ENCODE results near the gene TOMM5. TPM values are rescaled to one million over a fixed set of nuclear protein-coding genes. Genes with fewer than 3 reads are reported as not detected.

Gene TOMM5
- total RNA-seq, result 10 to 100 TPM; 50.4 to 79.1 (median 67.1) TPM

DNA sequence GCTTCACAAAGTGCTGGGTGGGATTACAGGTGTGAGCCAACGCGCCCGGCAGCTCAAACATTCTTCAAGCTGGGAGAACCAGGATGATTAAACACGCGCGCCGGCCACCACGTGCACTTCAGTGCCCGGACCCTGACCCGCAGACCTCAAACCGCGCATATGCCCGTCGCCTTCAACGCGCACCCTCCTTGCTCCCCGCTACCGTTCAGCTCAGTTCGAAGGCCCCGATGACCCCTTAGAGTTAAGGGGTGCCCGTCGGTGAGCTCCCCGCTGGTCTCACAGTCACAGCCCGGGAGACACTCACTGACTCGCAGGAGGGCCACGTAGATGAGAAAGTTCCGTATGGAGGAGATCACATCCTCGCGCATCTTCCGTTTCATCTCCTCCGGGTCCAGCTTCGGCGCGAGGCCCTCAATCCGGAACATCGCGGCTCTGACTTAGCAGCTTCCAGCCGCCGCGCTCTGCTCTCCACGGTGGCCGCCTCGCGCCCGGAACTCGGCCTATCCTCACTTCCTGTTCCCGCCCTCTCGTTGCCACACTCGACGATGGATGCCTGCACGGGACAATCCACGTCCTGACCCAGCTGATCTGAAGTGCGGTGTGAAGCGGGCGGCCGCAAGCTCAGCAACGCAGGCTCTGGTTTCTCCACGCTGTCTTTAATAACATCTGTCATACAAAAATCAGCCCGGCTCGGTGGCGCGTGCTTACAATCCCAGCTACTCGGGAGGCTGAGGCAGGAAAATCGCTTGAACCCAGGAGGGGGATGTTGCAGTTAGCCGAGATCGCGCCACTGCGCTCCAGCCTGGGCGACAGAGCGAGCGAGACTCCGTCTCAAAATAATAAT is at the start of gene TOMM5:
Gene TOMM5 (minus strand): TSS at position 490 of the 844 bp plus-strand sequence. CDS start 65 bp downstream, at position 425.
- DNase-seq (ENCODE audit: low spot score in 2 of 2), result peak; percentile 92 to 98
- WGBS, 2 donors, result 1% methylated on average over 63 to 72 of the region's 72 CpGs
- H3K4me3 ChIP-seq (ENCODE audit: low read depth, poor library complexity, severe bottlenecking), result peak within 1 kb of the TSS; percentile 54
- TF ChIP-seq, protein P1, sequence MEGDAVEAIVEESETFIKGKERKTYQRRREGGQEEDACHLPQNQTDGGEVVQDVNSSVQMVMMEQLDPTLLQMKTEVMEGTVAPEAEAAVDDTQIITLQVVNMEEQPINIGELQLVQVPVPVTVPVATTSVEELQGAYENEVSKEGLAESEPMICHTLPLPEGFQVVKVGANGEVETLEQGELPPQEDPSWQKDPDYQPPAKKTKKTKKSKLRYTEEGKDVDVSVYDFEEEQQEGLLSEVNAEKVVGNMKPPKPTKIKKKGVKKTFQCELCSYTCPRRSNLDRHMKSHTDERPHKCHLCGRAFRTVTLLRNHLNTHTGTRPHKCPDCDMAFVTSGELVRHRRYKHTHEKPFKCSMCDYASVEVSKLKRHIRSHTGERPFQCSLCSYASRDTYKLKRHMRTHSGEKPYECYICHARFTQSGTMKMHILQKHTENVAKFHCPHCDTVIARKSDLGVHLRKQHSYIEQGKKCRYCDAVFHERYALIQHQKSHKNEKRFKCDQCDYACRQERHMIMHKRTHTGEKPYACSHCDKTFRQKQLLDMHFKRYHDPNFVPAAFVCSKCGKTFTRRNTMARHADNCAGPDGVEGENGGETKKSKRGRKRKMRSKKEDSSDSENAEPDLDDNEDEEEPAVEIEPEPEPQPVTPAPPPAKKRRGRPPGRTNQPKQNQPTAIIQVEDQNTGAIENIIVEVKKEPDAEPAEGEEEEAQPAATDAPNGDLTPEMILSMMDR (IDR thresholded peaks at IDR 0.05), result no peak
- TF ChIP-seq POLR2A (IDR thresholded peaks at IDR 0.05), result peak in 1 of 2 donors; percentile 13
- intact Hi-C loops (cut with DNase I; ENCODE audit: low total_unique reads), result loop anchor here (10.0 kb wide), 1 partner anchor 108 kb away; the partner anchor contains the start of gene POLR1E

DNA sequence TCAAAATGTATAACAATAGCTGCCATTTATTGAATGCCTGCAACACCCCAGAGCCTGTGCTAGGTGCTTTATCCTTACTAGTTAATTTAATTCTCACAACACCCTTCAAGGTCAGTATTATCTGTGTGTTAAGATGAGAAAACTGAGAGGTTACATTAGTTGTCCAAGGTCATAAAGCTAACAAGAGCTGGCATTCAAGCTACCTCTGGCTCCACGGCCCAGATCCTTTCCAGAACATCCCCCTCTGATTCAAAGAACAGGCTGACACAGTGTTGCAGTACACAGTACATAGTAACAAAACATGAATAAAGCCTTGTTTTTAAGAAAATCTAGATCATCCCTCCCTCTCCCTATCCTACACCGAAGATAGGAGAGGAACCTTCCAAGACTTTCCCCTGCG is 48.9 kb upstream of the TOMM5 start:
- DNase-seq (ENCODE audit: low spot score in 2 of 2), result no peak
- intact Hi-C loops (cut with DNase I; ENCODE audit: low total_unique reads), result no loop called here
- TF ChIP-seq, protein P1 (IDR thresholded peaks at IDR 0.05), result no peak
- no peak for TF ChIP-seq POLR2A (IDR thresholded peaks at IDR 0.05)
- H3K4me3 ChIP-seq (ENCODE audit: low read depth, poor library complexity, severe bottlenecking), result no peak overlapping the region
- WGBS, 2 donors, result 85 to 90% methylated on average over 3 of the region's 3 CpGs

DNA sequence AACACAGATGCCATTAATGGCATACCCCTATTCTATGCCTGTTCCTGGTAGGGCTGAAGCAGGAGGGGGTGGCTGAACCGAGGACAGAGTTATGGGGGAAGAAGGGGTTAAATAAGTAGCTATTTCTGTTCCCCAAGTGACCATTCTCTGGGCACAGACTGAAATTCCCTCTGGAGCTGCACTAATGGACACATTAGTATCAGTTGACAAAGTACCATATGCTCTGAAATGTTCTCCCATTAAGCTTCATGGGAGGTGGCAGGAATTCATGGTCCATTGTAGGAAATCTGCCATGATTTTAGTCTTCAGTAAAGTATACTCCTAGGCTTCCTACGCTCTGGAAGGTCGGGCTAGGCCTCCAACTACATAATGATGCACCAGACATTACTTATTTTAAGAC is 47.8 kb upstream of the TOMM5 start:
- TF ChIP-seq, protein P1 (IDR thresholded peaks at IDR 0.05), result no peak
- no peak for TF ChIP-seq POLR2A (IDR thresholded peaks at IDR 0.05)
- DNase-seq (ENCODE audit: low spot score in 2 of 2), result no peak
- no peak overlapping the region for H3K4me3 ChIP-seq (ENCODE audit: low read depth, poor library complexity, severe bottlenecking)
- 79 to 80% methylated on average over 3 of the region's 3 CpGs for WGBS, 2 donors
- intact Hi-C loops (cut with DNase I; ENCODE audit: low total_unique reads), result no loop called here

DNA sequence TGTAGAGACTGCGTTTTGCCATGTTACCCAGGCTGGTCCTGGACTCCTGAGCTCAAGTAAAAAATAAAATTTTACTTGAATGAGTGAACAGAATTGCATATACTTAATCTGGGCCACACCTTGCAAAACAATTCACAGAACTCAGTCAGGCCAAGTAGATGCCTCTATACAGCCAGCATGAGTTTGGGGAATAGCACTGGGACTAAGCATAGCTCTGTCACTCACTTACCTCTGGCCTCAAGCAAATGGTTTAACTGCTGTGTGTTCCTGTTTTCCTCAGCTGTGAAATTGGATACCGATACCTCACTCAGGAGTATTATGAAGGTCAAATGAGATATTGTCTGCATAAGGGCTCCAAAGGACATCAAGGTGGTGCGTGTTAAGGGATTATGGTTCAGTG is 47.4 kb upstream of the TOMM5 start:
- intact Hi-C loops (cut with DNase I; ENCODE audit: low total_unique reads), result no loop called here
- H3K4me3 ChIP-seq (ENCODE audit: low read depth, poor library complexity, severe bottlenecking), result no peak overlapping the region
- DNase-seq (ENCODE audit: low spot score in 2 of 2), result no peak
- WGBS, 2 donors, result 85 to 87% methylated on average over 3 of the region's 3 CpGs
- TF ChIP-seq, protein P1 (IDR thresholded peaks at IDR 0.05), result no peak
- TF ChIP-seq POLR2A (IDR thresholded peaks at IDR 0.05), result no peak

DNA sequence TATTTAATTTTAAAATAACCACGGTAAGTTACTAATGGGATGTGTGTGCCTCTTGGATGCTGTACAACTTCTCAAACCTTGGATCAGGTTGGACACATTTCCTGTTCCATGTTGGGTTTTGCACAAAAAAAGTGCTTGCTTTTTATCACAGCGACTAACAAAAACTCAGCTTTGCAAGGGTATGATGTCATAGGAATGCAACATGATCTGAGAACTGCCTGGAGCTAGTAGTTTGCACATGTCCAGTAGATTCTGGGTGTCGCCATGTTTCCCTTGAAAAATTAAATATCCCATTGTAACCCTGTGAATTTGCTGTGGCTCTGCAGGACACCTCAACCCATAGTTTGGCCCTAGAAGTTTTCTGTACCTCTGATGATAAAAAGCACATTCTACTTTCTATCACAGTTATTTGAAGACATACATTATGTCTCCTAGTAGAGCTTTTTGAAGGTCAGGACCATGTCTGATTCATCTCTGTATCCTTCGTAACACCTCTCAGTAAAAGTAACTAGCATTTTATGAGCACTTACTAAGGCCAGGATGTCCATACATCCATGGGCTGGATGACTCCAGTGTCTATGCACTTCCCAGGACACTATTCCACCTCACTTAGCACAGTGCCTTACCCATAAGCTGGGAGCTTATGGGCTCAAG is 46.8 kb upstream of the TOMM5 start:
- intact Hi-C loops (cut with DNase I; ENCODE audit: low total_unique reads), result no loop called here
- no peak for DNase-seq (ENCODE audit: low spot score in 2 of 2)
- no peak overlapping the region for H3K4me3 ChIP-seq (ENCODE audit: low read depth, poor library complexity, severe bottlenecking)
- TF ChIP-seq, protein P1 (IDR thresholded peaks at IDR 0.05), result no peak
- no peak for TF ChIP-seq POLR2A (IDR thresholded peaks at IDR 0.05)
- 63 to 69% methylated on average over 4 of the region's 4 CpGs for whole genome bisulfite sequencing, 2 donors

All from lower leg skin (tissue), 4 donors.